HepG2 (cell line): Measurements from ENCODE around the gene CTDNEP1. TPM values are rescaled to one million over a fixed set of nuclear protein-coding genes. Genes with fewer than 3 reads are reported as not detected.
A peak's percentile ranks its signal among the peaks of the same experiment; 100 is the strongest.

Experiments
- BRD4 ChIP-seq: sonication (generic); formaldehyde crosslinking; IDR thresholded peaks from 2 replicates; pipeline ENCODE4 v1.4.0; 2020; ENCODE audit warnings: missing genetic modification reagents
- CHD2 ChIP-seq: IDR thresholded peaks from 2 replicates; pipeline ENCODE4 v1.6.1; 2011; ENCODE audit warnings: low read depth, low read length, improper control_type of control experiment
- EED ChIP-seq: sonication (generic); formaldehyde crosslinking; IDR thresholded peaks from 2 replicates; pipeline ENCODE4 v1.5.0; 2020; ENCODE audit warnings: mild to moderate bottlenecking, missing genetic modification reagents
- ISX ChIP-seq: sonication (generic); formaldehyde crosslinking; conservative IDR thresholded peaks from 2 replicates; pipeline ENCODE4 v1.5.0; 2020; ENCODE audit warnings: missing genetic modification reagents
- KDM2A ChIP-seq: sonication (generic); formaldehyde crosslinking; IDR thresholded peaks from 2 replicates; pipeline ENCODE4 v1.4.0; 2020; ENCODE audit warnings: low read depth, missing genetic modification reagents, borderline replicate concordance
- NR2F2 ChIP-seq: IDR thresholded peaks from 2 replicates; pipeline ENCODE4 v1.6.1; 2012; ENCODE audit warnings: low read depth, inconsistent platforms, borderline replicate concordance
- RBAK ChIP-seq: sonication (generic); formaldehyde crosslinking; IDR thresholded peaks from 2 replicates; pipeline ENCODE4 v1.5.1; 2020; ENCODE audit warnings: mild to moderate bottlenecking, missing genetic modification reagents
- SOX6 ChIP-seq, 2 experiments: fragments of 450-650 bp in 1 of 2; sonication (generic) in 1 of 2; formaldehyde crosslinking in 1 of 2; IDR thresholded peaks; 2 replicates each; pipeline versions ENCODE4 v1.4.0 to v1.6.1; 2017 to 2020; ENCODE audit warnings: antibody characterized with exemption in 1 of 2, mild to moderate bottlenecking in 1 of 2, missing genetic modification reagents in 1 of 2
- TSC22D2 ChIP-seq: sonication (generic); formaldehyde crosslinking; IDR thresholded peaks from 2 replicates; pipeline ENCODE4 v1.5.1; 2020; ENCODE audit warnings: missing genetic modification reagents, mild to moderate bottlenecking, borderline replicate concordance
- ZNF329 ChIP-seq: sonication (generic); formaldehyde crosslinking; IDR thresholded peaks from 2 replicates; pipeline ENCODE4 v1.9.0; 2021; ENCODE audit warnings: low read depth, mild to moderate bottlenecking, missing genetic modification reagents
- ZNF549 ChIP-seq: sonication (generic); formaldehyde crosslinking; IDR thresholded peaks from 2 replicates; pipeline ENCODE4 v1.5.0; 2020; ENCODE audit warnings: missing genetic modification reagents
- ZNF672 ChIP-seq: sonication (generic); formaldehyde crosslinking; IDR thresholded peaks from 2 replicates; pipeline ENCODE4 v1.8.1; 2022; ENCODE audit warnings: missing genetic modification reagents
- ZSCAN20 ChIP-seq: sonication (generic); formaldehyde crosslinking; IDR thresholded peaks from 2 replicates; pipeline ENCODE4 v1.4.0; 2020; ENCODE audit warnings: missing genetic modification reagents, mild to moderate bottlenecking, borderline replicate concordance
- ZSCAN9 ChIP-seq: IDR thresholded peaks from 2 replicates; pipeline ENCODE4 v1.6.1; 2016; ENCODE audit warnings: borderline replicate concordance
- polyA plus RNA-seq, 8 experiments: library from polyadenylated mRNA; depleted of rRNA in 3 of 8; stranded (reverse) in 7 of 8; unstranded in 1 of 8; fragments of >200 nt; fragmentation: Illumina TruSeq in 4 of 8; extraction: Trizol in 4 of 8; gene quantifications; 2 replicates each; pipeline versions ENCODE4 v1.2.1 to v1.2.3, GENCODE V29; 2011 to 2016; ENCODE audit warnings: low read depth in 4 of 8, missing spikeins in 1 of 8, mixed read lengths in 1 of 8; ENCODE audit not compliant: insufficient read depth in 1 of 8
- total RNA-seq, 5 experiments: library from RNA; depleted of rRNA; stranded (reverse); fragments of >200 nt; fragmentation: Illumina TruSeq; extraction: Trizol; gene quantifications; 2 replicates each; pipeline ENCODE4 v1.2.3, GENCODE V29; 2016; ENCODE audit warnings: low read depth in 1 of 5
- TF ChIP-seq, protein P1 (sequence below): sonication (generic); formaldehyde crosslinking; IDR thresholded peaks from 2 replicates; pipeline ENCODE4 v1.4.0; 2020; ENCODE audit warnings: missing genetic modification reagents
- TF ChIP-seq, protein P2 (sequence below): sonication (generic); formaldehyde crosslinking; IDR thresholded peaks from 2 replicates; pipeline ENCODE4 v1.5.1; 2020; ENCODE audit warnings: missing genetic modification reagents, mild to moderate bottlenecking, borderline replicate concordance
- TF ChIP-seq, protein P3 (sequence below): sonication (generic); formaldehyde crosslinking; IDR thresholded peaks from 2 replicates; pipeline ENCODE4 v1.4.0; 2020; ENCODE audit warnings: mild to moderate bottlenecking, missing genetic modification reagents
- TF ChIP-seq, protein P4 (sequence below): sonication (generic); formaldehyde crosslinking; IDR thresholded peaks from 2 replicates; pipeline ENCODE4 v1.8.0; 2022; ENCODE audit warnings: mild to moderate bottlenecking, missing genetic modification reagents; ENCODE audit not compliant: insufficient replicate concordance
- TF ChIP-seq, protein P5 (sequence below): sonication (generic); formaldehyde crosslinking; IDR thresholded peaks from 2 replicates; pipeline ENCODE4 v1.4.0; 2020; ENCODE audit warnings: missing genetic modification reagents, borderline replicate concordance
- TF ChIP-seq, protein P6 (sequence below): sonication (generic); formaldehyde crosslinking; IDR thresholded peaks from 2 replicates; pipeline ENCODE4 v1.4.0; 2020; ENCODE audit warnings: missing genetic modification reagents

The CTDNEP1 gene
- total and polyA plus RNA-seq, 2 of the 13 experiments (the other 11 are each of a cell fraction or from before 2014, with no cell fraction given) = 19.8 to 118 TPM

DNA sequence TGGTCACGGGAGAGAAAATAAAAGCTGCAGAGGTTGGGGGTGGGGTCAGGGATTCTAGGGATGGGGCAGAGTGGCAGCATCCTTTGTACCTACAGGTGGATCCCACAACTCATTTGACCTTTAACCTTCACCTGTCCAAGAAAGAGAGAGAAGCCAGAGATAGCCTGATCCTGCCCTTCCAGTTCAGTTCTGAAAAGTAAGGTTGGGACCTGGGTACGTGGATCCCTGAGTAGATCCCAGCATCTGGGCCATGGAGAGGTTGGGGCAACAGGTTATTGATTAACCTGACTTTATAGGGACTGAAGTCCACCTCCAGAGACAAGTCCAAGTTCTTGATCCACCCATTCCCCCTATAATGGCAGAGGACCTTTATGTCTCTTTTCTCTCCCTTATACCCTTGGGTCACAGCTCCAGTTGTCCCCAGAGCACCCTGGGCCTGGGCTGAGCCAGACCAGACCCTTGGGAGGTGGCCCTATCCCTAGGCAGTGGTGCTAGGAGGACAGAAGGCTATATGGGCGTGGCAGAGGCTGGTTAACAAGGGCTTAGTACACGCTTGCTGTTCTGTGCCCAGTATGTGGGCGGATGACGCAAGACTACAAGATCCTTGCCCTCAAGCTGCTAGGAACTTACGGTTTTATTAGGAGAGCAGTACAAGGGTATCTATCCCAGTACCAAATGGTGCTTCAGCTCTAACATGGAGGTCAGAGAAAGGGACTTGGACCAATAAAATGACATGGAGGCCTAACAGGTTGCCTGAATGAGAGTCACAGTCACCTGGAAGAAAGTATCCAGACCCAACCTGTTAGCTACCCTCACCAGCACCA is 7.4 kb upstream of the CTDNEP1 start (continued):
- no peak for TF ChIP-seq ZNF329 (CRISPR knock-in tag)
- no peak for TF ChIP-seq CHD2
- TF ChIP-seq TSC22D2 (CRISPR knock-in tag) = no peak
- TF ChIP-seq, protein P1, sequence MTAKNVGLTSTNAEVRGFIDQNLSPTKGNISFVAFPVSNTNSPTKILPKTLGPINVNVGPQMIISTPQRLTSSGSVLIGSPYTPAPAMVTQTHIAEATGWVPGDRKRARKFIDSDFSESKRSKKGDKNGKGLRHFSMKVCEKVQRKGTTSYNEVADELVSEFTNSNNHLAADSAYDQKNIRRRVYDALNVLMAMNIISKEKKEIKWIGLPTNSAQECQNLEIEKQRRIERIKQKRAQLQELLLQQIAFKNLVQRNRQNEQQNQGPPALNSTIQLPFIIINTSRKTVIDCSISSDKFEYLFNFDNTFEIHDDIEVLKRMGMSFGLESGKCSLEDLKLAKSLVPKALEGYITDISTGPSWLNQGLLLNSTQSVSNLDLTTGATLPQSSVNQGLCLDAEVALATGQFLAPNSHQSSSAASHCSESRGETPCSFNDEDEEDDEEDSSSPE = 0 out of 2 replicates have a peak, but pooled peaks have one; percentile 22
- TF ChIP-seq, protein P2, sequence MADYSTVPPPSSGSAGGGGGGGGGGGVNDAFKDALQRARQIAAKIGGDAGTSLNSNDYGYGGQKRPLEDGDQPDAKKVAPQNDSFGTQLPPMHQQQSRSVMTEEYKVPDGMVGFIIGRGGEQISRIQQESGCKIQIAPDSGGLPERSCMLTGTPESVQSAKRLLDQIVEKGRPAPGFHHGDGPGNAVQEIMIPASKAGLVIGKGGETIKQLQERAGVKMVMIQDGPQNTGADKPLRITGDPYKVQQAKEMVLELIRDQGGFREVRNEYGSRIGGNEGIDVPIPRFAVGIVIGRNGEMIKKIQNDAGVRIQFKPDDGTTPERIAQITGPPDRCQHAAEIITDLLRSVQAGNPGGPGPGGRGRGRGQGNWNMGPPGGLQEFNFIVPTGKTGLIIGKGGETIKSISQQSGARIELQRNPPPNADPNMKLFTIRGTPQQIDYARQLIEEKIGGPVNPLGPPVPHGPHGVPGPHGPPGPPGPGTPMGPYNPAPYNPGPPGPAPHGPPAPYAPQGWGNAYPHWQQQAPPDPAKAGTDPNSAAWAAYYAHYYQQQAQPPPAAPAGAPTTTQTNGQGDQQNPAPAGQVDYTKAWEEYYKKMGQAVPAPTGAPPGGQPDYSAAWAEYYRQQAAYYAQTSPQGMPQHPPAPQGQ (CRISPR knock-in tag) = no peak
- TF ChIP-seq ISX = no peak
- TF ChIP-seq, protein P3, sequence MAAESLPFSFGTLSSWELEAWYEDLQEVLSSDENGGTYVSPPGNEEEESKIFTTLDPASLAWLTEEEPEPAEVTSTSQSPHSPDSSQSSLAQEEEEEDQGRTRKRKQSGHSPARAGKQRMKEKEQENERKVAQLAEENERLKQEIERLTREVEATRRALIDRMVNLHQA (CRISPR knock-in tag) = no peak
- TF ChIP-seq, protein P4, sequence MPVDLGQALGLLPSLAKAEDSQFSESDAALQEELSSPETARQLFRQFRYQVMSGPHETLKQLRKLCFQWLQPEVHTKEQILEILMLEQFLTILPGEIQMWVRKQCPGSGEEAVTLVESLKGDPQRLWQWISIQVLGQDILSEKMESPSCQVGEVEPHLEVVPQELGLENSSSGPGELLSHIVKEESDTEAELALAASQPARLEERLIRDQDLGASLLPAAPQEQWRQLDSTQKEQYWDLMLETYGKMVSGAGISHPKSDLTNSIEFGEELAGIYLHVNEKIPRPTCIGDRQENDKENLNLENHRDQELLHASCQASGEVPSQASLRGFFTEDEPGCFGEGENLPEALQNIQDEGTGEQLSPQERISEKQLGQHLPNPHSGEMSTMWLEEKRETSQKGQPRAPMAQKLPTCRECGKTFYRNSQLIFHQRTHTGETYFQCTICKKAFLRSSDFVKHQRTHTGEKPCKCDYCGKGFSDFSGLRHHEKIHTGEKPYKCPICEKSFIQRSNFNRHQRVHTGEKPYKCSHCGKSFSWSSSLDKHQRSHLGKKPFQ (CRISPR knock-in tag) = no peak
- peak; percentile 52; the same call in 1 of the 2 replicates for TF ChIP-seq KDM2A (CRISPR knock-in tag)
- no peak for TF ChIP-seq SOX6 (IDR thresholded peaks at IDR 0.05)
- TF ChIP-seq SOX6 (CRISPR knock-in tag; IDR thresholded peaks at IDR 0.05) = peak; percentile 93
- TF ChIP-seq, protein P5, sequence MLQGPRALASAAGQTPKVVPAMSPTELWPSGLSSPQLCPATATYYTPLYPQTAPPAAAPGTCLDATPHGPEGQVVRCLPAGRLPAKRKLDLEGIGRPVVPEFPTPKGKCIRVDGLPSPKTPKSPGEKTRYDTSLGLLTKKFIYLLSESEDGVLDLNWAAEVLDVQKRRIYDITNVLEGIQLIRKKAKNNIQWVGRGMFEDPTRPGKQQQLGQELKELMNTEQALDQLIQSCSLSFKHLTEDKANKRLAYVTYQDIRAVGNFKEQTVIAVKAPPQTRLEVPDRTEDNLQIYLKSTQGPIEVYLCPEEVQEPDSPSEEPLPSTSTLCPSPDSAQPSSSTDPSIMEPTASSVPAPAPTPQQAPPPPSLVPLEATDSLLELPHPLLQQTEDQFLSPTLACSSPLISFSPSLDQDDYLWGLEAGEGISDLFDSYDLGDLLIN (CRISPR knock-in tag) = no peak
- TF ChIP-seq ZSCAN20 (CRISPR knock-in tag) = no peak
- no peak for TF ChIP-seq RBAK
- TF ChIP-seq, protein P6, sequence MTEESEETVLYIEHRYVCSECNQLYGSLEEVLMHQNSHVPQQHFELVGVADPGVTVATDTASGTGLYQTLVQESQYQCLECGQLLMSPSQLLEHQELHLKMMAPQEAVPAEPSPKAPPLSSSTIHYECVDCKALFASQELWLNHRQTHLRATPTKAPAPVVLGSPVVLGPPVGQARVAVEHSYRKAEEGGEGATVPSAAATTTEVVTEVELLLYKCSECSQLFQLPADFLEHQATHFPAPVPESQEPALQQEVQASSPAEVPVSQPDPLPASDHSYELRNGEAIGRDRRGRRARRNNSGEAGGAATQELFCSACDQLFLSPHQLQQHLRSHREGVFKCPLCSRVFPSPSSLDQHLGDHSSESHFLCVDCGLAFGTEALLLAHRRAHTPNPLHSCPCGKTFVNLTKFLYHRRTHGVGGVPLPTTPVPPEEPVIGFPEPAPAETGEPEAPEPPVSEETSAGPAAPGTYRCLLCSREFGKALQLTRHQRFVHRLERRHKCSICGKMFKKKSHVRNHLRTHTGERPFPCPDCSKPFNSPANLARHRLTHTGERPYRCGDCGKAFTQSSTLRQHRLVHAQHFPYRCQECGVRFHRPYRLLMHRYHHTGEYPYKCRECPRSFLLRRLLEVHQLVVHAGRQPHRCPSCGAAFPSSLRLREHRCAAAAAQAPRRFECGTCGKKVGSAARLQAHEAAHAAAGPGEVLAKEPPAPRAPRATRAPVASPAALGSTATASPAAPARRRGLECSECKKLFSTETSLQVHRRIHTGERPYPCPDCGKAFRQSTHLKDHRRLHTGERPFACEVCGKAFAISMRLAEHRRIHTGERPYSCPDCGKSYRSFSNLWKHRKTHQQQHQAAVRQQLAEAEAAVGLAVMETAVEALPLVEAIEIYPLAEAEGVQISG = peak; percentile 67
- peak; percentile 45; the same call in 1 of the 2 replicates for TF ChIP-seq NR2F2
- no peak for TF ChIP-seq ZNF549
- no peak for TF ChIP-seq EED
- TF ChIP-seq ZSCAN9 (CRISPR knock-in tag) = no peak
- no peak for TF ChIP-seq BRD4 (CRISPR knock-in tag)
- no peak for TF ChIP-seq ZNF672 (CRISPR knock-in tag)
